ENCODE data around the gene MAPRE3. TPM values are rescaled to one million over a fixed set of nuclear protein-coding genes. Genes with fewer than 3 reads are reported as not detected.

MAPRE3 gene
- total RNA-seq, 1 donor from 2014 or later = 4.1 TPM

GRCh38 chr2:27016801-27017325 is 46.4 kb downstream of the MAPRE3 start:
- Mint-ChIP-seq H3K9me3 (ENCODE audit: unreplicated experiment) (peaks cover 6% of the 10 kb centered on the region), H3K27me3 (ENCODE audit: unreplicated experiment) (peaks cover 4% of the 10 kb centered on the region), H3K27ac (ENCODE audit: unreplicated experiment) (no peak overlapping the region), H3K4me3 (ENCODE audit: unreplicated experiment) (no peak overlapping the region), H3K4me1 (ENCODE audit: unreplicated experiment) (no peaks in the 10 kb centered on the region), H3K36me3 (ENCODE audit: low read depth, unreplicated experiment) (peaks cover 27% of the 10 kb centered on the region)
- DNase-seq (ENCODE audit: low spot score) = peak; percentile 58
- peak; percentile 78 for TF ChIP-seq CTCF (IDR thresholded peaks at IDR 0.05; ENCODE audit: unreplicated experiment)

- Mint-ChIP-seq H3K4me3 (ENCODE audit: unreplicated experiment) (no peak overlapping the region), H3K4me1 (ENCODE audit: unreplicated experiment) (no peaks in the 10 kb centered on the region), H3K36me3 (ENCODE audit: low read depth, unreplicated experiment) (peaks cover 25% of the 10 kb centered on the region), H3K9me3 (ENCODE audit: unreplicated experiment) (no peaks in the 10 kb centered on the region), H3K27me3 (ENCODE audit: unreplicated experiment) (peaks cover 6% of the 10 kb centered on the region), H3K27ac (ENCODE audit: unreplicated experiment) (no peak overlapping the region)
- no peak for TF ChIP-seq CTCF (IDR thresholded peaks at IDR 0.05; ENCODE audit: unreplicated experiment)
- no peak for DNase-seq (ENCODE audit: low spot score)
Measured at GRCh38 chr2:27018142-27018541, 47.7 kb downstream of the MAPRE3 start.

GRCh38 chr2:27019459-27019858 is 49.0 kb downstream of the MAPRE3 start:
- Mint-ChIP-seq H3K9me3 (ENCODE audit: unreplicated experiment) (no peaks in the 10 kb centered on the region), H3K27ac (ENCODE audit: unreplicated experiment) (no peak overlapping the region), H3K36me3 (ENCODE audit: low read depth, unreplicated experiment) (peaks cover 14% of the 10 kb centered on the region), H3K4me3 (ENCODE audit: unreplicated experiment) (no peak overlapping the region), H3K27me3 (ENCODE audit: unreplicated experiment) (peaks cover 6% of the 10 kb centered on the region), H3K4me1 (ENCODE audit: unreplicated experiment) (no peaks in the 10 kb centered on the region)
- no peak for TF ChIP-seq CTCF (IDR thresholded peaks at IDR 0.05; ENCODE audit: unreplicated experiment)
- no peak for DNase-seq (ENCODE audit: low spot score)

- peaks cover 6% of the 10 kb centered on the region for H3K27me3 Mint-ChIP-seq (ENCODE audit: unreplicated experiment)
- no peak for TF ChIP-seq CTCF (IDR thresholded peaks at IDR 0.05; ENCODE audit: unreplicated experiment)
- H3K36me3 Mint-ChIP-seq (ENCODE audit: low read depth, unreplicated experiment) = peaks cover 10% of the 10 kb centered on the region
- H3K4me3 Mint-ChIP-seq (ENCODE audit: unreplicated experiment) = no peak overlapping the region
- no peaks in the 10 kb centered on the region for H3K4me1 Mint-ChIP-seq (ENCODE audit: unreplicated experiment)
- no peak overlapping the region for H3K27ac Mint-ChIP-seq (ENCODE audit: unreplicated experiment)
- DNase-seq (ENCODE audit: low spot score) = no peak
- H3K9me3 Mint-ChIP-seq (ENCODE audit: unreplicated experiment) = no peaks in the 10 kb centered on the region
Measured at GRCh38 chr2:27019931-27020855, 49.8 kb downstream of the MAPRE3 start.
